ENCODE measurements around the gene POLE2.

Gene POLE2

DNA sequence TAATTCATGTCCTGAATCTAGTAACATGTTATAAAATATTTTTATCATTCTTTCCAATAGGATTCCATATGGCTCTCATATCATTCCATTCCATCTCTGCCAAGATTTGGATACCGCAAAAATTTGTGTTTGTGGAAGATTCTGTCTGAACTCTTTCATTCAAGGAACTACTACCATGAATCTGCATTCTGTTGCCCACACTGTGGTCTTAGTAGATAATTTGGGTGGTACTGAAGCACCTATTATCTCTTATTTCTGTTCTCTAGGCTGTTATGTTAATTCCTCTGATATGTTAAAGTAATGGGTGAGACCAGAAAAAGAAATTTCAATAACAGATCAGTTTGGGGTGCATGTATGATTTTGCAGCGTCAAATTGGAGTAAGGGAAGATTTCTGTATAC, 73.8 kb downstream of the POLE2 start:
- H3K4me3 ChIP-seq (replicated peaks; ENCODE audit: low read depth, low read length): no peak overlapping the region
- TF ChIP-seq CTCF (IDR thresholded peaks at IDR 0.05; ENCODE audit: low read length, missing control alignments): no peak
- no peak for DNase-seq (ENCODE audit: low read depth)

DNA sequence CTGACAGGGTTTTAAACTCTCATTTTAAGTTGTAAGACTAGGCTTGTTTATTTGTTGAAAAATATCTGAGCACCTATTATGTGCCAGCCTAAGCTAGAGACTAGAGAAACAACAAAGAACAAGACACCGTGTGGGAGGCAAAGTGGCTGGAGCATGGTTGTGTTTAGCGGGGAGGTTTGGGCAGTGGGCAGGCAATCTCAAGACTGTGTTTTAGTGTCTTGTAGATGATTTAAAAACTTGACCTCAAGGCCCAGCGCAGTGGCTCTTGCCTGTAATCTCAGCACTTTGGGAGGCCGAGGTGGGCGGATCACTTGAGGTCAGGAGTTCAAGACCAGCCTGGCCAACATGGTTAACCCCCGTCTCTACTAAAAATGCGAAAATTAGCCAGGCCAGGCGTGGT, 75.3 kb downstream of the POLE2 start:
- no peak overlapping the region for H3K4me3 ChIP-seq (replicated peaks; ENCODE audit: low read depth, low read length)
- DNase-seq (ENCODE audit: low read depth): no peak
- no peak for TF ChIP-seq CTCF (IDR thresholded peaks at IDR 0.05; ENCODE audit: low read length, missing control alignments)

DNA sequence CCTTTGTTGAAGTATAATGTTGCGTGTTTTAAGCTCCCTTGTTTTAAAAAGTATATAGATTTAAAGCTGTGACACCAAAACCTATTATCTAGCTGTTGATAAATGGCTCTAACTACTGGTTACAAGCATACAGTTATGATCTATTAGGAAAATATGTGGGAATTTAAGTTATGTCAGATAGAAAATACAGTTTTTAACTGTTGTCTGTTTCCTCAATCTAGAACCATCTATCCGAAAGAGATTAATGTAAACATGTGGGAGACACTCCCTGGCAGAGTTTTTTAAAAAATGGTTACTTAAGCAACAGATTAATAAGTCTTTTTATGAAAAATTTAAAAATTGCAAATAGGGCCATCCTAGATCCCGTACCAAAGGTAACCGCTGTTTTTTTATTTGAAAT, 75.8 kb downstream of the POLE2 start:
- TF ChIP-seq CTCF (IDR thresholded peaks at IDR 0.05; ENCODE audit: low read length, missing control alignments): no peak
- no peak for DNase-seq (ENCODE audit: low read depth)
- no peak overlapping the region for H3K4me3 ChIP-seq (replicated peaks; ENCODE audit: low read depth, low read length)

GRCh38 chr14:49607583-49607982, 80.4 kb downstream of the POLE2 start:
- no peak overlapping the region for H3K4me3 ChIP-seq (replicated peaks; ENCODE audit: low read depth, low read length)
- DNase-seq (ENCODE audit: low read depth): no peak
- no peak for TF ChIP-seq CTCF (IDR thresholded peaks at IDR 0.05; ENCODE audit: low read length, missing control alignments)

GRCh38 chr14:49598485-49599300, 89.3 kb downstream of the POLE2 start, which contains the start of gene LRR1:
Gene LRR1, plus strand, starts transcription at chr14:49598940. Its CDS starts 81 bp downstream, at chr14:49599021.
- no peak for TF ChIP-seq CTCF (IDR thresholded peaks at IDR 0.05; ENCODE audit: low read length, missing control alignments)
- peak within 1 kb of the TSS; percentile 93 for H3K4me3 ChIP-seq (replicated peaks; ENCODE audit: low read depth, low read length)
- DNase-seq (ENCODE audit: low read depth): peak; percentile 81

DNA sequence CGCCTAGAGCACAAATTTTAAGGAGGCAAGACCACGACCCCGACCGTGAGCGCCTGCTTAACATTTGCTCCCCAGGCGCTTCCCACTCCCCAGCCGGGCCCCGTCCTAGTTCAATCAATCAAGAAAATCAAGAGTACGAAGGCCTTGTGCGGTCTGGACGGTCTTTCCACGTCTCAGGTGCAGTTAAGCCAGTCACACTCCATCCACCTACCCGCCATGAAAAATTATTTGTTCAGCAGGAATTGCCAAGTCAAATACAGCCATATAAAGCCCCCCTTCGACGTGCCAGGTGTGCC, 89.9 kb downstream of the POLE2 start:
- peak overlapping the region; percentile 93 for H3K4me3 ChIP-seq (replicated peaks; ENCODE audit: low read depth, low read length)
- TF ChIP-seq CTCF (IDR thresholded peaks at IDR 0.05; ENCODE audit: low read length, missing control alignments): no peak
- no peak for DNase-seq (ENCODE audit: low read depth)

Measured in fibroblast of pulmonary artery (primary cell).